SK-MEL-5 (cell line): ENCODE measurements around the gene NDUFS4. TPM values are rescaled to one million over a fixed set of nuclear protein-coding genes. Genes with fewer than 3 reads are reported as not detected.
A peak's percentile ranks its signal among the peaks of the same experiment; 100 is the strongest.
"Not testable (repeated sequence)": the region's sequence is repeated elsewhere in the genome, so short reads cannot be mapped to it uniquely, and the experiment has no call there.

ENCODE experiments used
- DNase-seq: peaks from one replicate; pipeline ENCODE4 v3.0.0-alpha.2; 2016; ENCODE audit warnings: low read depth, low spot score
- in situ Hi-C: cut with HindIII; loops from 2 replicates; pipeline ENCODE4 v1.10.0; 2016; ENCODE audit warnings: low sequenced_read_pairs, high pct_unique_total_duplicates, low pct_unique_long_range_greater_than_20kb
- polyA plus RNA-seq, 2 experiments: library from polyadenylated mRNA; depleted of rRNA; stranded (reverse); fragments of >200 nt; gene quantifications; 2 replicates each; pipeline ENCODE4 v1.2.3, GENCODE V29; 2015
- total RNA-seq: library from RNA; depleted of rRNA; stranded (reverse); fragments of >200 nt; shearing (Covaris generic); gene quantifications from 2 replicates; pipeline ENCODE4 v1.2.3, GENCODE V29; 2014; rRNA removed

Gene NDUFS4
- 123 and 132 TPM in 2 replicates for total RNA-seq
- polyA plus RNA-seq (2015; cell fraction: cytosol; rRNA removed): 42.4 and 57.2 TPM in 2 replicates
- 18.4 and 32.2 TPM in 2 replicates for polyA plus RNA-seq (2015; cell fraction: nucleus; rRNA removed)

- in situ Hi-C loops: no loop called here
Observed at GRCh38 chr5:53560506-53561191, at the start of gene NDUFS4. NDUFS4 (plus strand) TSS chr5:53560639; CDS start chr5:53560663, 24 bp downstream.

GRCh38 chr5:53512539-53512938 lies 47.9 kb upstream of the NDUFS4 start:
- in situ Hi-C loops: no loop called here
- DNase-seq: no peak

More at GRCh38 chr5:53560506-53561191, at the start of gene NDUFS4:
- DNase-seq: peak; percentile 83

- in situ Hi-C loops: no loop called here
- no peak for DNase-seq
Observed at GRCh38 chr5:53515988-53516387, 44.5 kb upstream of the NDUFS4 start.

GRCh38 chr5:53520813-53521212 lies 39.6 kb upstream of the NDUFS4 start:
- DNase-seq: no peak
- in situ Hi-C loops: no loop called here

- in situ Hi-C loops: no loop called here
- DNase-seq: no peak
Observed at GRCh38 chr5:53537711-53538110, 22.7 kb upstream of the NDUFS4 start.

GRCh38 chr5:53540739-53541138 lies 19.7 kb upstream of the NDUFS4 start:
- DNase-seq, in situ Hi-C loops: not testable (repeated sequence)

GRCh38 chr5:53541859-53542258 lies 18.6 kb upstream of the NDUFS4 start:
- no peak for DNase-seq
- in situ Hi-C loops: no loop called here

GRCh38 chr5:53542926-53543325 lies 17.5 kb upstream of the NDUFS4 start:
- in situ Hi-C loops: no loop called here
- DNase-seq: no peak

GRCh38 chr5:53543401-53543800 lies 17.0 kb upstream of the NDUFS4 start:
- no peak for DNase-seq
- in situ Hi-C loops: no loop called here

GRCh38 chr5:53545744-53546143 lies 14.7 kb upstream of the NDUFS4 start:
- peak; percentile 15 for DNase-seq
- in situ Hi-C loops: no loop called here

GRCh38 chr5:53547226-53547625 lies 13.2 kb upstream of the NDUFS4 start:
- in situ Hi-C loops: no loop called here

GRCh38 chr5:53548501-53548900 lies 11.9 kb upstream of the NDUFS4 start:
- in situ Hi-C loops, DNase-seq: not testable (repeated sequence)

More at GRCh38 chr5:53547226-53547625, 13.2 kb upstream of the NDUFS4 start:
- no peak for DNase-seq

- in situ Hi-C loops: no loop called here
- DNase-seq: no peak
Observed at GRCh38 chr5:53549792-53550191, 10.6 kb upstream of the NDUFS4 start.

GRCh38 chr5:53552561-53552960 lies 7.9 kb upstream of the NDUFS4 start:
- in situ Hi-C loops: no loop called here

GRCh38 chr5:53554444-53554843 lies 6.0 kb upstream of the NDUFS4 start:
- in situ Hi-C loops: no loop called here
- no peak for DNase-seq

More at GRCh38 chr5:53552561-53552960, 7.9 kb upstream of the NDUFS4 start:
- DNase-seq: no peak

- no peak for DNase-seq
- in situ Hi-C loops: no loop called here
Observed at GRCh38 chr5:53555160-53555559, 5.3 kb upstream of the NDUFS4 start.

GRCh38 chr5:53556001-53556400 lies 4.4 kb upstream of the NDUFS4 start:
- in situ Hi-C loops: no loop called here

GRCh38 chr5:53557386-53557785 lies 3.1 kb upstream of the NDUFS4 start:
- DNase-seq: no peak
- in situ Hi-C loops: no loop called here

More at GRCh38 chr5:53556001-53556400, 4.4 kb upstream of the NDUFS4 start:
- DNase-seq: no peak

GRCh38 chr5:53558966-53559365 lies 1.5 kb upstream of the NDUFS4 start:
- no peak for DNase-seq
- in situ Hi-C loops: no loop called here
